WTC11 (cell line): ENCODE results near the gene SASH3. TPM values are rescaled to one million over a fixed set of nuclear protein-coding genes. Genes with fewer than 3 reads are reported as not detected.

ENCODE experiments used
- ATAC-seq: fragments of 200-7000 bp; cut with Tn5 transposase; 2 replicates; pipeline ENCODE4 v1.10.0; 2021; ENCODE audit warnings: mild to moderate bottlenecking, moderate library complexity
- CTCF ChIA-PET: fragments of 300-600 bp; sonication (Branson Sonifier 250); formaldehyde crosslinking; loops from one replicate; lab custom pipeline; 2021; ENCODE audit warnings: antibody characterized with exemption; lab: Charles Lee
- POLR2A ChIA-PET: fragments of 350-600 bp; sonication (Branson Sonifier 250); formaldehyde crosslinking; loops from one replicate; lab custom pipeline; 2021; ENCODE audit warnings: antibody characterized with exemption; lab: Charles Lee
- DNase-seq: peaks from one replicate; pipeline ENCODE4 v3.0.0; 2021; ENCODE audit warnings: low spot score
- H3K27ac Mint-ChIP-seq: 2 replicates; pipeline ENCODE4 v1.8.0; 2021; ENCODE audit warnings: mixed read lengths
- H3K27me3 Mint-ChIP-seq: 2 replicates; pipeline ENCODE4 v1.8.0; 2021; ENCODE audit warnings: low read depth, mild to moderate bottlenecking, moderate library complexity, mixed read lengths
- H3K36me3 Mint-ChIP-seq: 2 replicates; pipeline ENCODE4 v1.8.0; 2021; ENCODE audit warnings: mixed read lengths
- H3K4me1 Mint-ChIP-seq: 2 replicates; pipeline ENCODE4 v1.8.0; 2022; ENCODE audit warnings: mixed read lengths
- H3K4me3 Mint-ChIP-seq: 2 replicates; pipeline ENCODE4 v1.8.0; 2021; ENCODE audit warnings: mild to moderate bottlenecking, moderate library complexity, mixed read lengths
- H3K9me3 Mint-ChIP-seq: 2 replicates; pipeline ENCODE4 v1.8.0; 2021; ENCODE audit warnings: mixed read lengths
- GRHL2 ChIP-seq: fragments of 250-450 bp; sonication (Bioruptor Pico); IDR thresholded peaks from 2 replicates; pipeline ENCODE4 v1.8.0; 2022; ENCODE audit warnings: mild to moderate bottlenecking, moderate library complexity; ENCODE audit not compliant: insufficient replicate concordance, severe bottlenecking
- GTF2I ChIP-seq: fragments of 250-450 bp; sonication (Bioruptor Pico); conservative IDR thresholded peaks from 2 replicates; pipeline ENCODE4 v1.4.0; 2021; ENCODE audit warnings: mild to moderate bottlenecking
- MYBL2 ChIP-seq: sonication (generic); formaldehyde crosslinking; IDR thresholded peaks from 2 replicates; pipeline ENCODE4 v1.8.1; 2023; ENCODE audit warnings: mild to moderate bottlenecking, moderate library complexity, missing genetic modification reagents
- NR1H2 ChIP-seq: sonication (generic); formaldehyde crosslinking; IDR thresholded peaks from 2 replicates; pipeline ENCODE4 v1.9.0; 2021; ENCODE audit warnings: mild to moderate bottlenecking, moderate library complexity, missing genetic modification reagents
- PRRX2 ChIP-seq: fragments of 250-450 bp; sonication (Bioruptor Pico); IDR thresholded peaks from 2 replicates; pipeline ENCODE4 v1.8.0; 2021; ENCODE audit warnings: mild to moderate bottlenecking
- SMAD3 ChIP-seq: sonication (generic); formaldehyde crosslinking; IDR thresholded peaks from 2 replicates; pipeline ENCODE4 v1.8.0; 2022; ENCODE audit warnings: missing genetic modification reagents, mild to moderate bottlenecking, borderline replicate concordance
- TEAD1 ChIP-seq: sonication (generic); formaldehyde crosslinking; IDR thresholded peaks from 2 replicates; pipeline ENCODE4 v1.8.0; 2022; ENCODE audit warnings: mild to moderate bottlenecking, missing genetic modification reagents
- ZNF219 ChIP-seq: sonication (generic); formaldehyde crosslinking; IDR thresholded peaks from 2 replicates; pipeline ENCODE4 v1.8.0; 2023; ENCODE audit warnings: missing genetic modification reagents, mild to moderate bottlenecking, borderline replicate concordance
- ZNF232 ChIP-seq: sonication (generic); formaldehyde crosslinking; IDR thresholded peaks from 2 replicates; pipeline ENCODE4 v1.8.0; 2022; ENCODE audit warnings: mild to moderate bottlenecking, missing genetic modification reagents
- ZNF317 ChIP-seq: sonication (generic); formaldehyde crosslinking; IDR thresholded peaks from 2 replicates; pipeline ENCODE4 v1.8.1; 2023; ENCODE audit warnings: low read depth, mild to moderate bottlenecking, moderate library complexity, missing genetic modification reagents, borderline replicate concordance
- ZNF423 ChIP-seq: fragments of 250-450 bp; sonication (Bioruptor Pico); IDR thresholded peaks from 2 replicates; pipeline ENCODE4 v2.1.2; 2022; ENCODE audit warnings: mild to moderate bottlenecking, moderate library complexity
- total RNA-seq: library from RNA; stranded (reverse); gene quantifications from 3 replicates; pipeline ENCODE4 v1.2.3, GENCODE V29; 2021
- TF ChIP-seq, protein P1 (sequence below): sonication (generic); formaldehyde crosslinking; IDR thresholded peaks from 2 replicates; pipeline ENCODE4 v1.8.1; 2023; ENCODE audit warnings: mild to moderate bottlenecking, missing genetic modification reagents, moderate library complexity
- TF ChIP-seq, protein P2 (sequence below): sonication (generic); formaldehyde crosslinking; IDR thresholded peaks from 2 replicates; pipeline ENCODE4 v1.8.0; 2022; ENCODE audit warnings: mild to moderate bottlenecking, missing genetic modification reagents
- TF ChIP-seq, protein P3 (sequence below): sonication (generic); formaldehyde crosslinking; IDR thresholded peaks from 2 replicates; pipeline ENCODE4 v1.8.0; 2022; ENCODE audit warnings: mild to moderate bottlenecking, missing genetic modification reagents
- TF ChIP-seq, protein P4 (sequence below): fragments of 250-450 bp; sonication (Bioruptor Pico); IDR thresholded peaks from 2 replicates; pipeline ENCODE4 v1.9.0; 2021; ENCODE audit warnings: mild to moderate bottlenecking
- TF ChIP-seq, protein P5 (sequence below): sonication (generic); formaldehyde crosslinking; IDR thresholded peaks from 2 replicates; pipeline ENCODE4 v1.8.0; 2023; ENCODE audit warnings: missing genetic modification reagents, mild to moderate bottlenecking, borderline replicate concordance

SASH3 gene
- total RNA-seq, 1 experiment from 2014 or later = 0.22 TPM

DNA sequence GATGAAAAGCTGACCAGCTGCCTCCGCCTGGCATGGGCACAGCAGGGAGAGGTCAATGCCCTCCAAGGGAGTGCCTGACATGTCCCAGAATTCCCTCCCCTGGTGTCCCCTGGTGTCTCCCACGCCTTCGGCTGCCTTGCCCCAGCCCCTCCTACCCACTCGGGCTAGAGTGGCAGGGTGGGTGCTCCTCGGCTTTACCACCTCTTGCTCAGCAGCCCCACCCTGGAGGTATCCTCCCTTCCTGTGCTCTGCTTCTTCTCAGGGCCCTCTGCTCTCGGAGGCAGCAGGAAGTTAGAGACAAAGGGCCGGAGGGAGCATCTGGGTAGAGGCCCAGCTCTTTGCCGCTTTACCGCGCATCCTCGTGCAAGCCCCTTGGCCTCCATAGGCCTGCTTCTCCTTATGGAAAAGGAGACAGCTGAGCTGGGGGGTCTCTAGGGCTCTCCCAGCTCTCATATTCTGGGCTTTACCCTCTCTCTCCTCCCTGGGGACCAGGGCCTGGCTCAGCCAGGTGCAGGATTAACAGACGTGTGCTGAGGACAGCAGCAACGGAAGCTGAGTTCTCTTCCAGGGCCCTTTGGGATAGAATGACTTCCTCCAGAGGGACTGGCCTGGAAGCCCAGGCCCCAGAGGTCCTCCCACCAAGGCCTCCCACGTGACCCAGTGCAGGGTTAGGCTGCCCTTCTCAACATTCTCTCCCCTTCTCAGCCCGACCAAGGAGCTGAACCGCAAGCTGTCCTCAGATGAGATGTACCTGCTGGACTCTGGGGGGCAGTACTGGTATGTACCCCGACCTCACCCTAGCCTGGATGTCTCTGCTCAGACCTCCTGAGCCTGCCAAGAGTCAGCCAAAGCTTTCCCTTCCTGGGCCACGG lies 23.7 kb upstream of the SASH3 start:
- Mint-ChIP-seq H3K36me3 (no peaks in the 10 kb centered on the region), H3K9me3 (no peaks in the 10 kb centered on the region), H3K27me3 (no peaks in the 10 kb centered on the region; the same call in 1 of the 2 replicates), H3K27ac (no peak overlapping the region), H3K4me1 (peaks cover 21% of the 10 kb centered on the region), H3K4me3 (no peak overlapping the region)
- ATAC-seq (peak; percentile 92), DNase-seq (peak; percentile 43)
- ChIA-PET CTCF (interaction anchor here (0.5 to 2.0 kb wide), 26 partner anchors 11 to 305 kb away, joined by 3 to 22 read pairs (median 4); partner anchors contain the start of genes UTP14A and XPNPEP2), POLR2A (interaction anchor here (0.7 kb wide), 1 partner anchor 25 kb away, joined by 3 read pairs; no protein-coding TSS in a partner anchor)
- no peak for TF ChIP-seq GTF2I
- no peak for TF ChIP-seq TEAD1 (CRISPR knock-in tag)
- TF ChIP-seq, protein P1, sequence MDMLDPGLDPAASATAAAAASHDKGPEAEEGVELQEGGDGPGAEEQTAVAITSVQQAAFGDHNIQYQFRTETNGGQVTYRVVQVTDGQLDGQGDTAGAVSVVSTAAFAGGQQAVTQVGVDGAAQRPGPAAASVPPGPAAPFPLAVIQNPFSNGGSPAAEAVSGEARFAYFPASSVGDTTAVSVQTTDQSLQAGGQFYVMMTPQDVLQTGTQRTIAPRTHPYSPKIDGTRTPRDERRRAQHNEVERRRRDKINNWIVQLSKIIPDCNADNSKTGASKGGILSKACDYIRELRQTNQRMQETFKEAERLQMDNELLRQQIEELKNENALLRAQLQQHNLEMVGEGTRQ (CRISPR knock-in tag) = peak; percentile 82
- TF ChIP-seq GRHL2 (CRISPR knock-in tag) = no peak
- TF ChIP-seq, protein P2, sequence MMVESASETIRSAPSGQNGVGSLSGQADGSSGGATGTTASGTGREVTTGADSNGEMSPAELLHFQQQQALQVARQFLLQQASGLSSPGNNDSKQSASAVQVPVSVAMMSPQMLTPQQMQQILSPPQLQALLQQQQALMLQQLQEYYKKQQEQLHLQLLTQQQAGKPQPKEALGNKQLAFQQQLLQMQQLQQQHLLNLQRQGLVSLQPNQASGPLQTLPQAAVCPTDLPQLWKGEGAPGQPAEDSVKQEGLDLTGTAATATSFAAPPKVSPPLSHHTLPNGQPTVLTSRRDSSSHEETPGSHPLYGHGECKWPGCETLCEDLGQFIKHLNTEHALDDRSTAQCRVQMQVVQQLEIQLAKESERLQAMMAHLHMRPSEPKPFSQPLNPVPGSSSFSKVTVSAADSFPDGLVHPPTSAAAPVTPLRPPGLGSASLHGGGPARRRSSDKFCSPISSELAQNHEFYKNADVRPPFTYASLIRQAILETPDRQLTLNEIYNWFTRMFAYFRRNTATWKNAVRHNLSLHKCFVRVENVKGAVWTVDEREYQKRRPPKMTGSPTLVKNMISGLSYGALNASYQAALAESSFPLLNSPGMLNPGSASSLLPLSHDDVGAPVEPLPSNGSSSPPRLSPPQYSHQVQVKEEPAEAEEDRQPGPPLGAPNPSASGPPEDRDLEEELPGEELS (CRISPR knock-in tag) = no peak
- TF ChIP-seq, protein P3, sequence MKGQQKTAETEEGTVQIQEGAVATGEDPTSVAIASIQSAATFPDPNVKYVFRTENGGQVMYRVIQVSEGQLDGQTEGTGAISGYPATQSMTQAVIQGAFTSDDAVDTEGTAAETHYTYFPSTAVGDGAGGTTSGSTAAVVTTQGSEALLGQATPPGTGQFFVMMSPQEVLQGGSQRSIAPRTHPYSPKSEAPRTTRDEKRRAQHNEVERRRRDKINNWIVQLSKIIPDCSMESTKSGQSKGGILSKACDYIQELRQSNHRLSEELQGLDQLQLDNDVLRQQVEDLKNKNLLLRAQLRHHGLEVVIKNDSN (CRISPR knock-in tag) = peak; percentile 82

DNA sequence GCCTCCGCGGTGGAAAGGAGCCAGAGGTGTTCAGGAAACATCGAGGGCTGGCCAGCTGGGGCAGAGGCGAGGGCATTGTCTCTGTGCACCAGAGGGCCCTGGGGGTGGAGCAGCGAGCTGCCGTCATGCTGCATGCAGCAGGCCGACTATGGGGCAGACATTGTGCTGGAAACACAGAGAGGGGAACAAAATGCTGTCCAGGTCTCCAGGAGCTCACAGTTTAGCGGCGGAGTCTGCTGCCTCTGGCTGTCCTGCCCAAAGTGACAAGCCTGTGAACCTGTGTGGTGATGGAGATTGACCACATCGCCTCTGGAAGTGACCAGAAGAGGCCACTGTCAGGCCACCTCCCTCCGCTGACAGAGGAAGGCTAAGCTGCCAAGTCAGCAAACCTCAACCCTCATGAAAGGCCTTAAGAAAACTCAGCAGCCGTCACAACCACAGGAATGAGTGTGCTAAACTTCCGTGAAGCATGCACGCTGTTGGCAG lies 20.1 kb upstream of the SASH3 start:
- Mint-ChIP-seq H3K4me3 (no peak overlapping the region), H3K4me1 (peaks cover 10% of the 10 kb centered on the region), H3K27ac (no peak overlapping the region), H3K9me3 (no peaks in the 10 kb centered on the region), H3K27me3 (no peaks in the 10 kb centered on the region; the same call in 1 of the 2 replicates), H3K36me3 (no peaks in the 10 kb centered on the region)
- POLR2A ChIA-PET = no interaction called here
- no peak; the same call in 1 of the 2 replicates for ATAC-seq
- CTCF ChIA-PET = interaction anchor here (1.1 kb wide), 1 partner anchor 159 kb away, joined by 4 read pairs; no protein-coding TSS in a partner anchor
- TF ChIP-seq NR1H2 (no peak), SMAD3 (no peak), ZNF317 (CRISPR knock-in tag) (no peak), ZNF423 (no peak), ZNF232 (CRISPR knock-in tag) (no peak), PRRX2 (no peak), ZNF219 (no peak)
- TF ChIP-seq, protein P4, sequence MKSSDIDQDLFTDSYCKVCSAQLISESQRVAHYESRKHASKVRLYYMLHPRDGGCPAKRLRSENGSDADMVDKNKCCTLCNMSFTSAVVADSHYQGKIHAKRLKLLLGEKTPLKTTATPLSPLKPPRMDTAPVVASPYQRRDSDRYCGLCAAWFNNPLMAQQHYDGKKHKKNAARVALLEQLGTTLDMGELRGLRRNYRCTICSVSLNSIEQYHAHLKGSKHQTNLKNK = no peak
- DNase-seq = no peak

DNA sequence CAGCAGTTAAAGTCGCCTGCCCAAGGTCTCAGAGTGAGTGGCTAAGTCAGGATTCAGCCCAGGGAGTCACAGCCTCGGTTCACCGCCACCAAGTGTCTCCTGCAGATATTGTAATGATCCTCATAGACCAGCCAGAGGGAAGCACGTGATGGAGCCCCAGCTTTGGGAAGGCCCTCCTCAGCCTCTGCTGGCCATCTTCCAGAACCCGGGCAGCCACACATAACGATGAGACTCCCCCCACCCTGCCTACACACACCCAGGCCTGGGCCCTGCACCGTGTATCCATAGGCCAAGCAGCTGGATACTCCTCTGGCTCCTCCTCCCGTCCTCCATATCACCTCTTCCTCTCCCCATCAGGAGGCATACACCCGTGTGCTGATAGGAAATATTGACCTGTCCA lies 19.6 kb upstream of the SASH3 start:
- H3K4me3 Mint-ChIP-seq = no peak overlapping the region
- no peak overlapping the region for H3K27ac Mint-ChIP-seq
- no peaks in the 10 kb centered on the region; the same call in 1 of the 2 replicates for H3K27me3 Mint-ChIP-seq
- no peaks in the 10 kb centered on the region for H3K36me3 Mint-ChIP-seq
- ATAC-seq = no peak
- DNase-seq = no peak
- peaks cover 7% of the 10 kb centered on the region for H3K4me1 Mint-ChIP-seq
- H3K9me3 Mint-ChIP-seq = no peaks in the 10 kb centered on the region
- ChIA-PET POLR2A (no interaction called here), CTCF (interaction anchor here (1.1 kb wide), 1 partner anchor 159 kb away, joined by 4 read pairs; no protein-coding TSS in a partner anchor)
- TF ChIP-seq, protein P5, sequence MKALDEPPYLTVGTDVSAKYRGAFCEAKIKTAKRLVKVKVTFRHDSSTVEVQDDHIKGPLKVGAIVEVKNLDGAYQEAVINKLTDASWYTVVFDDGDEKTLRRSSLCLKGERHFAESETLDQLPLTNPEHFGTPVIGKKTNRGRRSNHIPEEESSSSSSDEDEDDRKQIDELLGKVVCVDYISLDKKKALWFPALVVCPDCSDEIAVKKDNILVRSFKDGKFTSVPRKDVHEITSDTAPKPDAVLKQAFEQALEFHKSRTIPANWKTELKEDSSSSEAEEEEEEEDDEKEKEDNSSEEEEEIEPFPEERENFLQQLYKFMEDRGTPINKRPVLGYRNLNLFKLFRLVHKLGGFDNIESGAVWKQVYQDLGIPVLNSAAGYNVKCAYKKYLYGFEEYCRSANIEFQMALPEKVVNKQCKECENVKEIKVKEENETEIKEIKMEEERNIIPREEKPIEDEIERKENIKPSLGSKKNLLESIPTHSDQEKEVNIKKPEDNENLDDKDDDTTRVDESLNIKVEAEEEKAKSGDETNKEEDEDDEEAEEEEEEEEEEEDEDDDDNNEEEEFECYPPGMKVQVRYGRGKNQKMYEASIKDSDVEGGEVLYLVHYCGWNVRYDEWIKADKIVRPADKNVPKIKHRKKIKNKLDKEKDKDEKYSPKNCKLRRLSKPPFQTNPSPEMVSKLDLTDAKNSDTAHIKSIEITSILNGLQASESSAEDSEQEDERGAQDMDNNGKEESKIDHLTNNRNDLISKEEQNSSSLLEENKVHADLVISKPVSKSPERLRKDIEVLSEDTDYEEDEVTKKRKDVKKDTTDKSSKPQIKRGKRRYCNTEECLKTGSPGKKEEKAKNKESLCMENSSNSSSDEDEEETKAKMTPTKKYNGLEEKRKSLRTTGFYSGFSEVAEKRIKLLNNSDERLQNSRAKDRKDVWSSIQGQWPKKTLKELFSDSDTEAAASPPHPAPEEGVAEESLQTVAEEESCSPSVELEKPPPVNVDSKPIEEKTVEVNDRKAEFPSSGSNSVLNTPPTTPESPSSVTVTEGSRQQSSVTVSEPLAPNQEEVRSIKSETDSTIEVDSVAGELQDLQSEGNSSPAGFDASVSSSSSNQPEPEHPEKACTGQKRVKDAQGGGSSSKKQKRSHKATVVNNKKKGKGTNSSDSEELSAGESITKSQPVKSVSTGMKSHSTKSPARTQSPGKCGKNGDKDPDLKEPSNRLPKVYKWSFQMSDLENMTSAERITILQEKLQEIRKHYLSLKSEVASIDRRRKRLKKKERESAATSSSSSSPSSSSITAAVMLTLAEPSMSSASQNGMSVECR = no peak
- TF ChIP-seq, protein P1 (CRISPR knock-in tag) = no peak
- TF ChIP-seq, protein P2 (CRISPR knock-in tag) = no peak
- TF ChIP-seq MYBL2 (CRISPR knock-in tag) = no peak
